BE2C (cell line): ENCODE results near the gene AQP6.

Experiments
- DNase-seq: peaks from one replicate; pipeline ENCODE4 v3.0.0-alpha.2; 2020
- H3K27me3 ChIP-seq: fragments of 250-450 bp; sonication (Bioruptor Pico); 2 replicates; pipeline ENCODE4 v1.5.1; 2020; ENCODE audit warnings: mild to moderate bottlenecking
- H3K36me3 ChIP-seq: fragments of 250-450 bp; sonication (Bioruptor Pico); 2 replicates; pipeline ENCODE4 v1.5.1; 2020; ENCODE audit warnings: mild to moderate bottlenecking
- H3K4me1 ChIP-seq: fragments of 250-450 bp; sonication (Bioruptor Pico); 2 replicates; pipeline ENCODE4 v1.5.1; 2020
- H3K4me3 ChIP-seq: 2 replicates; pipeline ENCODE4 v1.5.1; 2011; ENCODE audit warnings: low read depth, low read length
- H3K9me3 ChIP-seq: fragments of 250-450 bp; sonication (Bioruptor Pico); 2 replicates; pipeline ENCODE4 v1.5.1; 2020
- CTCF ChIP-seq: IDR thresholded peaks from 2 replicates; pipeline ENCODE4 v1.5.1; 2012; ENCODE audit warnings: mild to moderate bottlenecking, low read depth, low read length

Gene AQP6

GRCh38 chr12:50013361-50014147 lies 40.8 kb downstream of the AQP6 start:
- H3K36me3 ChIP-seq = peaks cover 66% of the 10 kb centered on the region
- no peaks in the 10 kb centered on the region for H3K27me3 ChIP-seq
- no peak for DNase-seq
- H3K4me3 ChIP-seq = no peak overlapping the region
- no peaks in the 10 kb centered on the region for H3K9me3 ChIP-seq
- no peak for TF ChIP-seq CTCF
- H3K4me1 ChIP-seq = peaks cover 9% of the 10 kb centered on the region

GRCh38 chr12:50014342-50014741 lies 41.6 kb downstream of the AQP6 start:
- Histone ChIP-seq H3K9me3 (no peaks in the 10 kb centered on the region), H3K27me3 (no peaks in the 10 kb centered on the region), H3K4me1 (peaks cover 7% of the 10 kb centered on the region), H3K36me3 (peaks cover 63% of the 10 kb centered on the region), H3K4me3 (no peak overlapping the region)
- DNase-seq = no peak
- no peak for TF ChIP-seq CTCF

GRCh38 chr12:50016501-50017475 lies 44.0 kb downstream of the AQP6 start:
- no peaks in the 10 kb centered on the region for H3K27me3 ChIP-seq
- peaks cover 58% of the 10 kb centered on the region for H3K36me3 ChIP-seq
- H3K9me3 ChIP-seq = no peaks in the 10 kb centered on the region
- no peak for TF ChIP-seq CTCF
- H3K4me3 ChIP-seq = no peak overlapping the region
- no peak for DNase-seq
- peaks cover 18% of the 10 kb centered on the region for H3K4me1 ChIP-seq

- Histone ChIP-seq H3K36me3 (peaks cover 62% of the 10 kb centered on the region), H3K9me3 (no peaks in the 10 kb centered on the region), H3K4me3 (no peak overlapping the region), H3K27me3 (no peaks in the 10 kb centered on the region), H3K4me1 (peaks cover 19% of the 10 kb centered on the region)
- no peak for TF ChIP-seq CTCF
- DNase-seq = no peak
These were observed 44.9 kb downstream of the AQP6 start for GRCh38 chr12:50017641-50018040.

- Histone ChIP-seq H3K9me3 (no peaks in the 10 kb centered on the region), H3K36me3 (peaks cover 68% of the 10 kb centered on the region), H3K27me3 (no peaks in the 10 kb centered on the region), H3K4me1 (peaks cover 22% of the 10 kb centered on the region), H3K4me3 (no peak overlapping the region)
- no peak for TF ChIP-seq CTCF
- no peak for DNase-seq
These were observed 45.4 kb downstream of the AQP6 start for GRCh38 chr12:50018154-50018553.

GRCh38 chr12:50018968-50019367 lies 46.2 kb downstream of the AQP6 start:
- H3K9me3 ChIP-seq = no peaks in the 10 kb centered on the region
- no peaks in the 10 kb centered on the region for H3K27me3 ChIP-seq
- no peak for TF ChIP-seq CTCF
- H3K4me1 ChIP-seq = peaks cover 22% of the 10 kb centered on the region
- peaks cover 64% of the 10 kb centered on the region for H3K36me3 ChIP-seq
- DNase-seq = no peak
- no peak overlapping the region for H3K4me3 ChIP-seq
